ENCODE measurements around the gene MSH5.
"Not testable (repeated sequence)": the region's sequence is repeated elsewhere in the genome, so short reads cannot be mapped to it uniquely, and the experiment has no call there.

The MSH5 gene

DNA sequence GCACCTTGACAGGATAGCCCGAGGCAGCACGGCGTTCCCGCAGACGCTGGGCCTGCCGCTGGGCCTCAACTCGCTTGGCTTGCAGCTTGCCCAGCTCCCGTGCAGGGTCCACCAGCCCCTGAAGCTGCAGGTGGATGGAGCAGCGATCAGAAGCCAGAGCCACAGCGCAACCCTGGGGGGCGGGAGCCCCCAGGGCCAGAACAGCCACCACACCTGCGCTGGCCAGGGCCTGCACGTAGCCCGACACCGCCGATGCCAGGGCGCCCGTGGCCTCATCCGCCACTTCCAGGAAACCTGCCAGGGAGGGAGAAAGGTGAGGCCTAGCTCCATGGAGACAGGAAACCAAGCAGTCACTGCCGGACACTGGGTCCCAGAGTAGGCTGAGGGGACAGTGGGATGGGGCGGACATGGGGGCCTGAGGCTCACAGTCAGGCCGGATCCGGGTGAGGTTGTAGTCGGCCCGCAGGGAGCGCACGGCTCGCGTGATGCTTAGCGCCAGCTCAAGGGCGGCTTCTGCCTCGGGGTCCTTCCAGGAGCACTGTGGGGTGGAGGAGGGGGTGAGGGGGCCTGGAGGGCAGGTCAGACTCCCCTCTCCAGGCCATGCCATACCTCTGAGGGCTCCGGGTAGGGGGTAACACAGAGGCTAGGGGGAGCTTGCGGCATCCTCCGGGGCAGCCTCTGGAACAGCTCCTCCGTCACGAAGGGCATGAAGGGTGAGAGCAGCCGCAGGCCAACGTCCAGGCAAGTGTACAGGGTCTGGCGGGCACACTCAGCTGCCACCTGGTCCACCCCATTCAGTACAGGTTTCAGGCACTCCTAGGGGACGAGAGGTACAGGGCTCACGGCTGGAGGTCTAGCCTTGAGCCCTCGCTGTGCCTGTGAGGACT is 39.4 kb downstream of the MSH5 start:
- DNase-seq (ENCODE audit: low spot score): no peak

DNA sequence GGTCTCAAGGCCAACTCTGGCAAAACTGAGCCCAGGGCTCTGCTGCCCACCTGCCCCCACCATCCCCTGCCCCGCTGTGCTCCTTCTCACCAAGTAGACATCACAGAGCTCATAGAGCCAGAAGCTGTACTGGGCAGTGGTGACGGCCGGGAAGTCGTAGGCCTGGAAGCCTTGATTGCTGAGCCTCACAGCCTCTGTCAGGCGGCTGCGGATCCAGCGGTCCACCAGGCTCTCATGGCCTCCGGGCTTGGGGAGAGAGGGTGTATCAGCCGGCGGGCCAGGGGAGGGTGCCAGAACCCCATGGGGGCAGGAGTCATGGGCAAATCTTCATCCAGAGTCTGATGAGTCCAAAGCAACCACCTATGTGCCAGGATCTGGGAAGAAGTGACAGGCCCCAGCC is 40.1 kb downstream of the MSH5 start:
- DNase-seq (ENCODE audit: low spot score): no peak

DNA sequence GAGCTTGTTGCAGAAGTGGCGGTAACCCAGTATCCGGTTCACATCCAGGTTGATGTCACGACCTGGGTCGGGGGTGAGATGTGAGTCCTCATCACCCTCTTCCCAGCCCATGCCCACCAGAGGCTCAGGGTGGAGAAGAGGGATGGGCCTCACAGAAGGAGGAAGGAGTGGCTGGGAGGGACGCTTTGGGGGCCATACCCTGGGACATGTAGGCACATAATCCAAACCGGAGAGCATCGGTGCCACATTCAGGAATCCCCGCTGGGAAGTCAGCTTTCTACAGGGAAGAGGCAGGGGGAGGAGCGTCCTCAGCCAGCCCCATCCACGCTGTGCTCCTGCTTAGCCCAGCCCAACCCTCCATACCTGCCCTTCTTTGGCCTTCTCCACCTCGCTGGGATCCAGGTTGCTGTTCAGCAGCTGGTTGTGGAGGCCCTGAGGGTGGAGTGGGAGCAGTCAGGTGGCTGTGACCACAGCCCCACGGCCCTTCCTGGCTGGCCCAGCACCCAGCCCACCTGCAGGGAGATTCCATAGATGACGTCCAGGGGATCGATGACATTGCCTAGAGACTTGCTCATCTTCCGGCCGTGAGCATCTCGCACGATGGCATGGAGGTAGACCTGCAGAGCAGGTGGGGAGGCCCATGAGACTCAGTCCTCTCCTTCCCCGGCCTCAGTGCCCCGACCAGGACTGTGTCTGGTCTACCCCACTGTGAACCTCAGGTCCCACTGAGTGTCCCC is 40.9 kb downstream of the MSH5 start:
- DNase-seq (ENCODE audit: low spot score): no peak

DNA sequence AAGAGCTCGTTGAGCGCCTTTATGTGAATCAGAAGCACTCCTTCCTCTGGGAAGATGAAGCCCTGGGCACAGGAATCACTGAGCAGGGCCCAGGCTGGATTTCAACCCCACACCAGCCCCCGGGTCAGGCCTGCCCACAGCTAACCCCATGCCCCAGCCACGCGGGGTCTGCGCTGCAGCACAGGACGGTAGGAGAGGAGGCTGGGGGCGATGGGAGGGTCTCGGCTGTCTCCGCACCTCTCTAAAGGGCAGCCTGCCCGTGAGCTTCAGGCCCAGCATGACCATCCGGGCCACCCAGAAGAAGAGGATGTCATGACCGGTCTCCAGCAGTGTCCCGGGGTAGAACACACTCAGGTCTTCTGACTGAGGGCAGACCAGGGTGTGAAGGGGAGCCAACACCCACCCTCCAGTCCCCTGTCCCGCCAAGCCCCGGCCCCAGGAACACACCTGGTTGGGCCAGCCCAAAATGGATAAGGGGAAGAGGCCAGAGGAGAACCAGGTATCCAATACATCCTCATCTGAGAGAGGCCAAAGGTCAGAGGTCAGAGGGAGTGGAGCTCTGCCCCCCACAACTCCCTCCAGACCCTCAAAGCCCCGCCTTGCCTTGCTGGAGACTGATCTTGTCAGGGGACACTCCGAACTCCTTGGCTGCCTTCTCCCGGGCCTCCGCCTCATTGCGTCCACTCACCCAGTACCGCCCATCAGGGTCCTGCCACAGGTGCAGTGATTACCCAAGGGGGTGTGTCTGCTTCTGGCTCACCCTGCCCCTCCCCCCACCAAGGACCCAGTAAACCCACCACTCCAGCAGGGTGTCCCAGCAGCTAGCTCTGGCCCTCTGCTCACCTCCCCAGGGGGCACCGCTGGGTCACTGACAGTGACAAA is 41.7 kb downstream of the MSH5 start:
- DNase-seq (ENCODE audit: low spot score): no peak

DNA sequence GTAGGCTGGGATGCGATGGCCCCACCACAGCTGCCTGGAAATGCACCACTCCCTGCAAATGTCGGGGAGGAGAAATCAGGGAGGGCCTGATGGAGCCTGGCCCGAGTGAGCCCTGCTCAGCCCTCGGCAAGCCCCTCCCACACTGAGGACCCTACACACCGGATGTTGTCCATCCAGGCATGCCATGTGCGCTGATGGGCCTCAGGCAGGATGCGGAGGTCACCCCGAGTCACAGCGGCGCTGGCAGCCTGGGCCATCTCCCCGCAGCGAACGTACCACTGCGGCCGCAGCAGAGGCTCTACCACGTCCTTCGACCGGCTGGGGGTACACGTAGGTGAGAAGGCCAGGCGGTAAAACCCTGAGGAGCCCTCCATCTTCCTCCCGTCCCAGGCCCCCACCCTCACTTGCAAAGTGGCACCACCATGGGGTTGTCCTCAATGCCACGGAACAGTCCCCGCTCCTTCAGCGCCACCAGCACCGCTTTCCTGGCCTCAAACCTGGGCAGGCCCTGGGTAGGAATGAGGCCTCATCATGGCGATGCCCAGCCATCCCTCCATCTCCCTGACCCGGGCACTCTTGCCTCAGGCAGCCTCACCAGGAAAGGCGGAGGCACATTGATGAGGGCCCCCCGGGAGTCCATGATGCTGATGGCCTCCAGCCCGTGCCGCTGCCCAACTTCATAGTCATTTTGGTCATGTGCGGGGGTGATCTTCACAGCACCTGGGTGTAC is 42.5 kb downstream of the MSH5 start:
- DNase-seq (ENCODE audit: low spot score): no peak

DNA sequence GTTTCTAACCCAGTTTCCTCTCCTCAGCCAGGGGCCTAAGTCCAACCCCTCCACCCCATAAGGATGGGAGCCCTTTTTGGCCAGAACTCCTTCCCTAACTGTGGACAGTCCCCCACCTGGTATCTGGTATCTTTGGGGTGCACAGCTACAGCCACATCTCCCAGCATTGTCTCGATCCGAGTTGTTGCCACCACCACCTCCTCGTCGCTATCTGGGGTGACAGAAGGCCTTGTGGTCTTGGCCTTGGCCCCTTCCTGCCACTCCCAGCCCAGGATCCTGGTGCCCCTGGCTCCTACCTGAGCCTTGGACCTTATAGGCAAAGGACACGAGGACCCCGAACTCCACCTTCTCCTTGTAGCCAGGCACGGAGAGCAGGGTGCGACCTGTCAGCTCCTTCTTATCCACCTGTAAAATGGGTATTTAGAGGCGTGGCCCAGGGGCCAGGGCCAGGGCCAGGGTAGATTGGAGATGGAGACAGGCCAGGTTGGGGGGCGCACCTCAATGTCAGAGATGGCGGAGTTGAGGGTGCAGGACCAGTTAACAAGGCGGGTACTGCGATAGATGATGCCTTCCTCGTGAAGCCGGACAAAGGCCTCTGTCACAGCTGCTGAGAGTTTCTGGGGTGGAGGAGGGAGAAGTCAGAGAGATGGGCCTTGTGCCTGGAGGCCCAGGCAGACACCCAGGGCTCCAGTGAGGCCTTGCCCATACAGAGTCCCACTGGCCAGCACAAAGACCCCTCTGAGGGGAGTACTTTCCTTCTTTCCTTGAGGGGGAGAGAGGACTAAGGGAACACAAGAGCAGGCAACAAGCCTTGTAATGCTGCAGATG is 44.5 kb downstream of the MSH5 start:
- DNase-seq (ENCODE audit: low spot score): no peak

DNA sequence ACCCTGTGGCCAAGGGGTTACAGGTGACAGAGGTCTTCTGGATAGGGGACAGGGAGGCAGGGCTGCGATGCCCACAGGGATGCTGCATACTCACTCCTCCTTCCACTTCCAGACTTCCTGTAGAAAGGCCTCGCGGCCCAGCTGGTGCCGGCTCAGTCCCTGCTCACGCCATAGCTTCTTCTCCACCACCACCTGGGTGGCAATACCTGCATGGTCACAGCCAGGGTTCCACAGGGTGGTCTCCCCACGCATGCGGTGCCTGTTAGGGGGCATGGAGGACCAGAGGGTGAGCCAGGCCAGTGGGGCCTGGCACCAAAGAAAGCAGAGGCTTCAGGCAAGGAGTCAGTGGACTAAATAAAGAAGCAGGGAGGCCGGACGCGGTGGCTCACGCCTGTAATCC is 45.7 kb downstream of the MSH5 start:
- no peak for DNase-seq (ENCODE audit: low spot score)

DNA sequence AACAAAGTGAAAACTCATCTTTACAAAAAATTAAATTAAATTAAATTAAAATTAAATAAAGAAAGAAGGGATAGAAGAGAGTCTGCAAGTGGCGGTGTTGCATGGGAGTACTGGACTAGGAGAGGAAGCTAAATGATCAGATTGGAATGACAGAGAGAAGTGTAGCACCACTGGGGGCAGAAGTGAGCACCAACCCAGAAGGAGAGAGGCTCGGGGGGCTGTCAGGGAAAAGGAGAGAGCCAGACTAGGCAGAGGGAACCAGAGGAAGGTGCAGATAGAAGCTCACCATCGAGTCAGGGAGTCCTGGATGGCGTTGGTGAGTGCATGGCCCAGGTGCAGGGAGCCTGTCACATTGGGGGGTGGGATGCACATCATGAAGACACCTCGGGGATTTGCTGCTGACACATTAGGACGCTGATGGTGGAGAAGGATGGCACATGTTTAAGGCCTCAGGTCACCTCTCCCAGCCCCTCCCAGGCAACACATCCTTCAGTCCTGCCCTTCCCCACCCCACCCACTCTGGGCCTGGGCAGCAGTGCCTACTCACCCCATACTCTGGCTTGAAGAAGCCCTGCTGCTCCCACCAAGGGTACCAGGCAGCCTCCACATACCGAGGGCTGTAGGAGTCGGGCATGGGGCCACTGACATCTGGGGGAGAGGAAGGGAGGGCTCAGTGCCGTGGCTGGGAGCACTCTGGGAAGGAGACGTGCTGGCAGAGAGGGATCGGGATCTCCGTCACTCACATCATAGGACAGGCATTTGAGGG is 51.7 kb downstream of the MSH5 start:
- DNase-seq (ENCODE audit: low spot score): no peak

DNA sequence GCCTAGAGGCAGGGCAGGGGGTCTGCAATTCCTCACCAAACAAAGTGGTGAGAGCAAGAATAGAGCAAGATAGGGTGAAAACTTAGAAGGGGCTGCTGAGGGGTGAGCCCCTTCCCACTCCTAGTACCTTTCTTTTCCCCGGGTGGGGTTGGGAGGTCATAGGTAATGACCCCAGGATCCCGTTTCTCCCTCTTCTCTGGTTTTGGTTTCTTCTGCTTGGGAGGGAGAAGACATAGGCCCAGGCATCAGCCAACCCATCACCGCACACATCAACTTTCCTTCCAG is 52.2 kb downstream of the MSH5 start:
- no peak for DNase-seq (ENCODE audit: low spot score)

DNA sequence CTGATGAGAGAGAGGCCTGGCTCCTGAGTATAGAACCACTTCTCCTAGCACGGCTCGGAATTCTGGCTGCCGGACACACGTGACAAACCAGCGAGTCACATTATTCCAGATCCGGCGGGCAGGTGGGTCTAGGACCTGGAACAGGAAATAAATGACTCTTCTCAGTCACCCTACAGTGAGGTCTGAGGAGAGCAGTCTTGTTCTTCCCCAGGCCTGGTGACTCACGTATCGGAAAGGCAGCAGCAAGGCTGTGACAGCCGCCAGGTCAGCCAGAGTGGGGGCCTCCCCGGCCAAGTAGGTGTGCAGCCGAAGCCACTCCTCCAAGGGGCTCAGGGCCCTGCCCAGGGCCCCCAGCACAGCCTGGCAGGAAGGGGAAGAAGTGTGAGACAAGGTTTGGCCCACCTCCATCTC is 53.0 kb downstream of the MSH5 start:
- no peak for DNase-seq (ENCODE audit: low spot score)

DNA sequence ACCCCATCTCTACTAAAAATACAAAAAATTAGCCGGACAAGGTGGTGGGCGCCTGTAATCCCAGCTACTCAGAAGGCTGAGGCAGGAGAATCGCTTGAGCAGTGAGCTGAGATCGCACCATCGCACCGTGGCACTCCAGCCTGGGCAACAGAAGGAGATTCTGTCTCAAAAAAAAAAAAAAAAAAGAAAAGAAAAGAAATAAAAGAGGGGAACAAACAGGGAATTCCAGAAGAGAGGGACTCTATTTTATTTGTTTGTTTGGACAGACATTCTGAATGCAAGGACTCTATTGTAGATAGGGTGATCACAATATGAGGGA is 54.1 kb downstream of the MSH5 start:
- DNase-seq (ENCODE audit: low spot score): not testable (repeated sequence)

DNA sequence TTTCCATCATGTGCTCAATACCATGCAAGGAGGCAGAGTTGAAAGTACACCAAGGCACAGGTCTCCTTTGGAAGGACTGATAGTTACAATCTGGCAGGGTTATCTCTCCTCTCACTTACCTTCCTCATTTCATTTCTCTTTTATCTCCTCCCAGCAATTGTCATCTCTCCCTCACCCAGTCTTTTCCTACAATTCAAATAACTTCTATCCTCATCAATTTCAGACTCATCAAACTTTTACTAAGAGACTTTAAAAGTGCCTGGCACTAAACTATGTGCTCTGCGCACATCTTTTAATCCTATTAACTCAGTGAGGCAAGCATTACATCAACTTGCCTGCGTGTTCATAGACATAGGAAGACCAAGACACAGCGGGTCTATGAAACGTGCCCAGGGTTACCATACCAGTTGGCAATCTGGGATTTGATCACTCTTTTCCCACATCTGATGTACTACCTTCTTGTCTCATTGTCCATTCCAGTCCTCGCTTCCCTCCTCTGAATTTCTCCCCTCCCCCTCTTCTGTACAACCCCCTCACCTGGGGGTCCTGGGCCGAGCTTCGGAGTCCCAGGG is 54.6 kb downstream of the MSH5 start:
- DNase-seq (ENCODE audit: low spot score): no peak

DNA sequence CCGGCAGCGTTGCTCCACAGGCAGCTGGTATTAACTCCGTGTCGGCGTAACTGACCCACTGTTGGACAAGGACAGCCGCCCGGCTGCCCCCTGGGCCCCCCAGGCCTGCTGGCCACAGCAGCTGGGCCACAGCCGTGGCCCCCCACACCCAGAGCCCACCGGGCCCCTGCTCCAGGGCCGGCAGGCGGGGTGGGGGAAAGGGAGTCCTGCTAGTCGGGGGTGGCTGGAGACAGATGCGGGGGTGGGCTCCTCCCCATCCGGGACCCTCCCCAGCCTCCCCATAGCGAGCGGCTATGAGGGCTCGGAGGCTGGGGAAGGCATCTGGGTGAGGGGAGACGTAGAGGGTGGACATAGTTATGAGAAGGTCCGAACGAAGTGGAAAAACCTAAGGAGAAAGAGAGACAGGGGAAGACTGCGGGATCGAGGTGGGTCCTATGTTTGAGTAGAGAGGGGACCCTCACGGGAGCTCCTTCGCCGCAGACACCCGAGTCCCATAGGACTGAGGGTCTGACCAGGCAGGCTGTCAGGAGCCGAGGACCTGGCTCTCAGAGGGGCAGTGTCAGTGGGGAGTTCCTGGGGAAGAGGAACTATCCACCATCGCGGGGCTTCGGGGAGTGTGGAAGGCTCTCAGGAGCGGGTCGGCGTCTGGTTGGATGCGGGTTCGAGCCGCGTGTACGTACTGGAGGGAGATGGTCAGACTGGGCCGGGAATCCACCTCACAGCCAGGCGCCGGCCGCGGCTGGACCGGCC is 55.2 kb downstream of the MSH5 start:
- no peak for DNase-seq (ENCODE audit: low spot score)

DNA sequence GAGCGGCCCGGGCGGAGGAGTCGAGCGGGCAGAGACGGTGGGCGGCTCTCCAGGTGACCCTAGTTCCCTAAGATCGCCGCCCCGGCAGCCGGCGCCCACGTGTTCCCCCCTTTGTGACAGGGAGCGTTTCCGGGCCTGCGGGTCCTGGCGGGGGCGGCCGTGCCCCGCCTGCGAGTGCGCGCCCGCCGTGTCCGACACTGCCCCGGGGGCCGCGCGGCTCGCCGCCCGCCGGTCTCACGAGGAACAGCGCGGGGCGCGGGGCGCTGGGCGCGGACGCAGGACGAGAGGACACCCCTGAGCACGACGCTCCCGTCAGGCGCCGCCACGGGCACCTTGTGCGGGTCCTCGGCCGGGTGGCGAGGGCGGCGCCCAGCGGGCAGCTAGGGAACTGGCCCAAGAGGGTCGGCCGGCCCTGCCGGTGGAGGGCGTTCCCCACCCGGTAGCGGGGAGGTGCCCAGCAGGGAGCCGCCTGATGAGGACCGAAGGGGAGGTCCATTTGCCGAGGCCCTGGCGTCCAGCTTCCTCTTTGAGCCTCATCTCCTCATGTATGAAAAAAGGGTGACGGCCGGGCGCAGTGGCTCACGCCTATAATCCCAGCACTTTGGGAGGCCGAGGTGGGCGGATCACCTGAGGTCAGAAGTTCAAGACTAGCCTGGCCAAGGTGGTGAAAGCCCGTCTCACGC is 56.0 kb downstream of the MSH5 start, which contains the start of gene VARS1:
Gene VARS1 (minus strand): TSS at position 137 of the 683 bp plus-strand sequence. CDS start 535 bp downstream, outside the sequence.
- DNase-seq (ENCODE audit: low spot score): peak; percentile 87

DNA sequence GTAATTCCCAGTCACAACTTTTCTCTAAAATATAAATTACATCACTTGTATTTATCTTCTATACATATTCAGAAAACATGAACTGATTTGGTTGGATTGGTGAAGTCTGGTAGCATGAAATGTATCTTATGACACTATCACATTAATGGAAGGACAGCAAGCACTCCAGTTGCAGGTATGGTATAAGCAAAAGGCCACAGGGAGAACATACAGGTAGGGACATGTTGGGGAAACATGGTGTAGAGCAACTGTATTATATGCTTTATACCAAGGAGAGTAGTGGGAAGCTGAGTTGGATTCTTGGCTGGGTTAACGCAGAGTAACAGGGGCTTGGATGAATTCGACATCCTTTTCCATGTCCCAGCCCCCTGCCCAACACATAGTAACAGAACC is 57.2 kb downstream of the MSH5 start:
- no peak for DNase-seq (ENCODE audit: low spot score)

DNA sequence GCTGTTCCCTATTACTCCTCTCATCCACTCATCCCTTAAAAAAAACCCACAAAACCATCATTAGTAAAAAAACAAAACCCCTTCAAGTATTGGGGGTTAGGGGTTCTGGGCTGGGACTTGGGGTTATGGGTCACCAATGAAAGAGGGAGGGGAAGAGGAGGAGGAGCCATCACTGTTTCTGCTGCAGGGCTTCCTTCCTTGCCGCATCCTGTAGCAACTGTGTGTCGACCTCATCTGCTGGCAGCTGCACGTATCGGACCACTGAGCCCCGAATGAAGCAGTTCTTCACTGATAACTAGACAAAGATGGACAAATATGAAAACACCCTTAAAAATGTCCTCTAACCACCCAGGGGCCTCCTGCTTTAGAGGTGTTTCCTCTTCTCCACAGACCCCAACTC is 57.8 kb downstream of the MSH5 start:
- DNase-seq (ENCODE audit: low spot score): no peak

DNA sequence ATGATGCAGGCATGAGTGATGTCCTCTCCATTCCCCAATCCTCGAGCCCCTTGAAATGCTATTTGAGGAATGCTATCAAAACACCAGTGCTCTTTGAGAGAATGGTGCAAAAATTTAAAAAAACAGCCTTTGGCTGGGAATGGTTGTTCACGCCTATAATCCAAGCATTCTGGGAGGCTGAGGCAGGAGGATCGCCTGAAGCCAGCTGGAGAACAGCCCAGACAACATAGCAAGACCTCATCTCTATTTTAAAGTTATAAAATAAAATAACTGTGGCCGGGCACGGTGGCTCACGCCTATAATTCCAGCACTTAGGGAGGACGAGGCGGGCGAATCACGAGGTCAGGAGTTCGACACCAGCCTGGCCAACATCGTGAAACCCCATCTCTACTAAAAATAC is 60.0 kb downstream of the MSH5 start:
- DNase-seq (ENCODE audit: low spot score): no peak

Data from putamen (tissue), 1 donor.